ENCODE data around the gene NUAK1. TPM values are rescaled to one million over a fixed set of nuclear protein-coding genes. Genes with fewer than 3 reads are reported as not detected.

NUAK1 gene
- polyA plus RNA-seq, 1 donor from 2014 or later = 8.3 TPM

DNA sequence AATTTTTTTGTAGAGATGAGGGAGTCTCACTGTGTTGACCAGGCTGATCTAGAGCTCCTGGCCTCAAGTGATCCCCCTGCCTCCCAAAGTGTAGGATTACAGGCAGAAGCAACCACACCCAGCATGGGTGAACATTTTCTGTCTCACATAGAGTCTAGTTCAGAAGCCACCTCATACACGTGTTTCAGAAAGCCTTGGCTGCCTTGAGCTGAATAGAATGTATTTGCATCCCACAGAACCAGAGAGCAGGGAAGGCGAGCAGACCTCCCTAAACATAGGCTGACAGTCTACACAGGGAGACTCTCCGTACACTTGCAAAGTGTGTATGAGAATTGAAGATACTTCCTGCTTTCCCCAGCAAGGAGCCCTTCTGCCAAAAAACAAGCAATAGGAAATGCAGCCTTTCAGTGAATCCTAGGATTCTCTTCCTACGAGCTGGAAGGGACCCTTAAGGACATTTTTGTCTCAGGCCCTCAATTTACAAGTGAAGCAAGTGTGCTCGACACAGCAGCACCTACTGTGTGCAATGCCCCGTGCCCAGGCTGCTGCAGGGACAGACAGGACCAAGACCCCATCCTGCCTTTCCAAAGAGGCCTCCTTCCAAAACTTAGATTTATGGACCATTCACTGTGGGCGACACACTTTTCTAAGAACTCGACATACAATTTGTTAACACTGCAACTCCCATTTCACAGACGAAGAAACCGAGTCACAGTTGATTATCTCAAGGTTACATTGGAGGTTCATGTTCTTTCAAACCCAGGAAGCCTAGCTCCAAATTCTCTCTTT is 11.2 kb downstream of the NUAK1 start:
- TF ChIP-seq SMC3 (conservative IDR thresholded peaks at IDR 0.05; ENCODE audit: poor library complexity) (no peak), POLR2AphosphoS5 (IDR thresholded peaks at IDR 0.05) (no peak), EZH2 (IDR thresholded peaks at IDR 0.05; ENCODE audit: borderline replicate concordance, insufficient read depth, low read length, poor library complexity, severe bottlenecking) (no peak)
- H4K20me1 ChIP-seq (ENCODE audit: insufficient read depth) = no peaks in the 10 kb centered on the region
- peaks cover 32% of the 10 kb centered on the region for H3K79me2 ChIP-seq (replicated peaks; ENCODE audit: insufficient read depth, low read length)
- H3K9me2 ChIP-seq (ENCODE audit: insufficient read depth, low read length) = no peaks in the 10 kb centered on the region
- H3K27ac ChIP-seq (ENCODE audit: low read length) = no peak overlapping the region
- no peak overlapping the region for H2AFZ ChIP-seq (ENCODE audit: low read depth, low read length)
- H3K4me3 ChIP-seq (ENCODE audit: low read length) = no peak overlapping the region
- no peaks in the 10 kb centered on the region for H3K9me3 ChIP-seq (ENCODE audit: low read length)
- no peaks in the 10 kb centered on the region for H3F3A ChIP-seq (ENCODE audit: insufficient read depth, low read length, poor library complexity, severe bottlenecking)
- H3K4me2 ChIP-seq (ENCODE audit: low read length) = no peak overlapping the region
- H3K27me3 ChIP-seq (ENCODE audit: insufficient read depth, low read depth, low read length) = no peaks in the 10 kb centered on the region
- H3K36me3 ChIP-seq (ENCODE audit: insufficient read depth, low read length) = no peaks in the 10 kb centered on the region
- H3K9ac ChIP-seq (ENCODE audit: low read length) = no peak overlapping the region

- no peaks in the 10 kb centered on the region for H4K20me1 ChIP-seq (ENCODE audit: insufficient read depth)
- no peak overlapping the region for H3K4me2 ChIP-seq (ENCODE audit: low read length)
- peaks cover 26% of the 10 kb centered on the region for H3K79me2 ChIP-seq (replicated peaks; ENCODE audit: insufficient read depth, low read length)
- H3K9ac ChIP-seq (ENCODE audit: low read length) = no peak overlapping the region
- no peaks in the 10 kb centered on the region for H3K36me3 ChIP-seq (ENCODE audit: insufficient read depth, low read length)
- no peaks in the 10 kb centered on the region for H3F3A ChIP-seq (ENCODE audit: insufficient read depth, low read length, poor library complexity, severe bottlenecking)
- no peaks in the 10 kb centered on the region for H3K9me2 ChIP-seq (ENCODE audit: insufficient read depth, low read length)
- TF ChIP-seq, protein P1, sequence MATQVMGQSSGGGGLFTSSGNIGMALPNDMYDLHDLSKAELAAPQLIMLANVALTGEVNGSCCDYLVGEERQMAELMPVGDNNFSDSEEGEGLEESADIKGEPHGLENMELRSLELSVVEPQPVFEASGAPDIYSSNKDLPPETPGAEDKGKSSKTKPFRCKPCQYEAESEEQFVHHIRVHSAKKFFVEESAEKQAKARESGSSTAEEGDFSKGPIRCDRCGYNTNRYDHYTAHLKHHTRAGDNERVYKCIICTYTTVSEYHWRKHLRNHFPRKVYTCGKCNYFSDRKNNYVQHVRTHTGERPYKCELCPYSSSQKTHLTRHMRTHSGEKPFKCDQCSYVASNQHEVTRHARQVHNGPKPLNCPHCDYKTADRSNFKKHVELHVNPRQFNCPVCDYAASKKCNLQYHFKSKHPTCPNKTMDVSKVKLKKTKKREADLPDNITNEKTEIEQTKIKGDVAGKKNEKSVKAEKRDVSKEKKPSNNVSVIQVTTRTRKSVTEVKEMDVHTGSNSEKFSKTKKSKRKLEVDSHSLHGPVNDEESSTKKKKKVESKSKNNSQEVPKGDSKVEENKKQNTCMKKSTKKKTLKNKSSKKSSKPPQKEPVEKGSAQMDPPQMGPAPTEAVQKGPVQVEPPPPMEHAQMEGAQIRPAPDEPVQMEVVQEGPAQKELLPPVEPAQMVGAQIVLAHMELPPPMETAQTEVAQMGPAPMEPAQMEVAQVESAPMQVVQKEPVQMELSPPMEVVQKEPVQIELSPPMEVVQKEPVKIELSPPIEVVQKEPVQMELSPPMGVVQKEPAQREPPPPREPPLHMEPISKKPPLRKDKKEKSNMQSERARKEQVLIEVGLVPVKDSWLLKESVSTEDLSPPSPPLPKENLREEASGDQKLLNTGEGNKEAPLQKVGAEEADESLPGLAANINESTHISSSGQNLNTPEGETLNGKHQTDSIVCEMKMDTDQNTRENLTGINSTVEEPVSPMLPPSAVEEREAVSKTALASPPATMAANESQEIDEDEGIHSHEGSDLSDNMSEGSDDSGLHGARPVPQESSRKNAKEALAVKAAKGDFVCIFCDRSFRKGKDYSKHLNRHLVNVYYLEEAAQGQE (IDR thresholded peaks at IDR 0.05; ENCODE audit: borderline replicate concordance) = no peak
- TF ChIP-seq TAF1 (IDR thresholded peaks at IDR 0.05; ENCODE audit: low read depth) (no peak), SMC3 (conservative IDR thresholded peaks at IDR 0.05; ENCODE audit: poor library complexity) (no peak), MXI1 (conservative IDR thresholded peaks at IDR 0.05; ENCODE audit: poor library complexity, severe bottlenecking) (no peak), EZH2 (IDR thresholded peaks at IDR 0.05; ENCODE audit: borderline replicate concordance, insufficient read depth, low read length, poor library complexity, severe bottlenecking) (no peak), RAD21 (conservative IDR thresholded peaks at IDR 0.05) (no peak), EP300 (conservative IDR thresholded peaks at IDR 0.05; ENCODE audit: poor library complexity, severe bottlenecking) (no peak), CTCF (IDR thresholded peaks at IDR 0.05; ENCODE audit: poor library complexity, severe bottlenecking) (no peak), POLR2AphosphoS5 (IDR thresholded peaks at IDR 0.05) (no peak)
- no peak overlapping the region for H2AFZ ChIP-seq (ENCODE audit: low read depth, low read length)
- no peaks in the 10 kb centered on the region for H3K9me3 ChIP-seq (ENCODE audit: low read length)
- no peak overlapping the region for H3K4me3 ChIP-seq (ENCODE audit: low read length)
- H3K27ac ChIP-seq (ENCODE audit: low read length) = no peak overlapping the region
- no peaks in the 10 kb centered on the region for H3K27me3 ChIP-seq (ENCODE audit: insufficient read depth, low read depth, low read length)
These were observed 12.1 kb downstream of the NUAK1 start for GRCh38 chr12:106126441-106127337.
